Sigmoid colon (tissue), 3 donors: Measurements from ENCODE around the gene ZFHX3.

Source experiments
- POLR2A ChIP-seq, 2 donors: fragments of 450-650 bp; IDR thresholded peaks; one replicate each; pipeline ENCODE4 v1.6.1; 2016; ENCODE audit warnings: antibody characterized with exemption in 2 of 2, mild to moderate bottlenecking in 2 of 2, moderate library complexity in 2 of 2
- TF ChIP-seq, protein P1 (sequence below), 4 experiments: fragments of 450-650 bp in 3 of 4; fragments of 200-600 bp in 1 of 4; IDR thresholded peaks; one replicate each; pipeline ENCODE4 v1.5.1; 2016 to 2019; ENCODE audit warnings: antibody characterized with exemption in 4 of 4, mild to moderate bottlenecking in 3 of 4, moderate library complexity in 2 of 4

- TF ChIP-seq, protein P1, sequence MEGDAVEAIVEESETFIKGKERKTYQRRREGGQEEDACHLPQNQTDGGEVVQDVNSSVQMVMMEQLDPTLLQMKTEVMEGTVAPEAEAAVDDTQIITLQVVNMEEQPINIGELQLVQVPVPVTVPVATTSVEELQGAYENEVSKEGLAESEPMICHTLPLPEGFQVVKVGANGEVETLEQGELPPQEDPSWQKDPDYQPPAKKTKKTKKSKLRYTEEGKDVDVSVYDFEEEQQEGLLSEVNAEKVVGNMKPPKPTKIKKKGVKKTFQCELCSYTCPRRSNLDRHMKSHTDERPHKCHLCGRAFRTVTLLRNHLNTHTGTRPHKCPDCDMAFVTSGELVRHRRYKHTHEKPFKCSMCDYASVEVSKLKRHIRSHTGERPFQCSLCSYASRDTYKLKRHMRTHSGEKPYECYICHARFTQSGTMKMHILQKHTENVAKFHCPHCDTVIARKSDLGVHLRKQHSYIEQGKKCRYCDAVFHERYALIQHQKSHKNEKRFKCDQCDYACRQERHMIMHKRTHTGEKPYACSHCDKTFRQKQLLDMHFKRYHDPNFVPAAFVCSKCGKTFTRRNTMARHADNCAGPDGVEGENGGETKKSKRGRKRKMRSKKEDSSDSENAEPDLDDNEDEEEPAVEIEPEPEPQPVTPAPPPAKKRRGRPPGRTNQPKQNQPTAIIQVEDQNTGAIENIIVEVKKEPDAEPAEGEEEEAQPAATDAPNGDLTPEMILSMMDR (IDR thresholded peaks at IDR 0.05), result no peak
- TF ChIP-seq POLR2A (IDR thresholded peaks at IDR 0.05), result no peak
These were observed 197.1 kb downstream of the ZFHX3 start for GRCh38 chr16:72850853-72851252.
